HEK293 (cell line): ENCODE measurements around the gene UGT2B11.
"Not testable (repeated sequence)": the region's sequence is repeated elsewhere in the genome, so short reads cannot be mapped to it uniquely, and the experiment has no call there.

ENCODE experiments used
- CTCF ChIA-PET: fragments of 350-600 bp; formaldehyde crosslinking; extraction: SDS; loops from one replicate; lab custom pipeline; 2021; ENCODE audit warnings: antibody characterized with exemption; lab: Yijun Ruan, JAX
- POLR2A ChIA-PET: fragments of 300-600 bp; formaldehyde crosslinking; extraction: SDS; loops from one replicate; lab custom pipeline; 2020; ENCODE audit warnings: antibody characterized with exemption, inconsistent platforms; lab: Yijun Ruan, JAX
- H3K27ac ChIP-seq: fragments of 200-500 bp; sonication (Bioruptor generic); 2 replicates; pipeline ENCODE4 v1.5.1; 2014; ENCODE audit warnings: low read depth, low read length, control low read depth, inconsistent platforms; ENCODE audit errors: extremely low read depth
- H3K36me3 ChIP-seq, 2 experiments: fragments of 200-500 bp in 1 of 2; sonication (Bioruptor generic) in 1 of 2; 1 replicate in 1 of 2; 2 replicates in 1 of 2; pipeline ENCODE4 v1.5.1; 2014 to 2017; ENCODE audit warnings: inconsistent platforms in 2 of 2, low read length in 2 of 2; ENCODE audit not compliant: control insufficient read depth in 2 of 2, insufficient read depth in 1 of 2
- H3K4me1 ChIP-seq: fragments of 200-500 bp; sonication (Bioruptor generic); 2 replicates; pipeline ENCODE4 v1.5.1; 2014; ENCODE audit warnings: mild to moderate bottlenecking, low read length, inconsistent platforms; ENCODE audit not compliant: control insufficient read depth, insufficient read depth
- H3K4me3 ChIP-seq: 2 replicates; pipeline ENCODE4 v1.5.1; 2011; ENCODE audit warnings: low read depth, mild to moderate bottlenecking, control low read depth, low read length, moderate library complexity
- H3K9me3 ChIP-seq: fragments of 200-500 bp; sonication (Bioruptor generic); 2 replicates; pipeline ENCODE4 v1.5.1; 2014; ENCODE audit warnings: low read depth, low read length, inconsistent platforms; ENCODE audit not compliant: control insufficient read depth, insufficient read depth
- GLIS1 ChIP-seq: fragments of 450-650 bp; formaldehyde crosslinking; IDR thresholded peaks from 2 replicates; pipeline ENCODE4 v1.5.1; 2016; ENCODE audit warnings: missing biosample characterization, missing genetic modification characterization
- ZNF239 ChIP-seq: fragments of 450-650 bp; formaldehyde crosslinking; IDR thresholded peaks from 2 replicates; pipeline ENCODE4 v1.5.1; 2016; ENCODE audit warnings: missing biosample characterization, missing genetic modification characterization
- ZNF623 ChIP-seq: fragments of 450-650 bp; formaldehyde crosslinking; IDR thresholded peaks from 2 replicates; pipeline ENCODE4 v1.5.1; 2016; ENCODE audit warnings: missing biosample characterization, missing genetic modification characterization
- ZNF624 ChIP-seq: fragments of 450-650 bp; formaldehyde crosslinking; IDR thresholded peaks from 2 replicates; pipeline ENCODE4 v1.5.1; 2017; ENCODE audit warnings: missing biosample characterization, missing genetic modification characterization
- TF ChIP-seq, protein P1 (sequence below): fragments of 450-650 bp; IDR thresholded peaks from 2 replicates; pipeline ENCODE4 v1.5.1; 2018; ENCODE audit warnings: missing biosample characterization, missing genetic modification characterization

The UGT2B11 gene

DNA sequence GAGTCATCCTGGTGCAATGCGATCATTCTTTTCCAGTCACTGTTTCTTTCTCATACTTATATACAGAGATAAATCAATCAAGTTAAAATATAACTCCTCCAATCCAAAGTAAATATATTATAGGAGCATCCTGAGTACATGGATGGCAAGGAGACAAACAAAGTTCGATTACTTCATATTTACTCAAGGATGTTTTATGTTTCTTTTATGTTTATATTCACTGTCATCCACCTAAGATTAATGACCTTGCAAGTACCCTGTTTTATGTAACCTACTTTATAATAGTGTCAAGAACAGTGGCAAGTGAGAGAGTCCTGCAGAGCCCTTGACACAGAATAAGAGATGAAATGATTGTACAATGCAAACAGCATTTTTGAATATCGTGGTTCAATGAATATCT lies at the start of gene UGT2B11:
Gene UGT2B11, minus strand, starts transcription at position 33 of the 400 bp plus-strand sequence. Its CDS starts 26 bp downstream, at position 7.
- Histone ChIP-seq H3K36me3 (no peaks in the 10 kb centered on the region), H3K4me1 (no peaks in the 10 kb centered on the region), H3K9me3 (no peaks in the 10 kb centered on the region), H3K4me3 (no peak within 1 kb of the TSS), H3K27ac (no peak within 1 kb of the TSS)
- no peak for TF ChIP-seq ZNF239 (tag by site-specific recombination)
- TF ChIP-seq, protein P1, sequence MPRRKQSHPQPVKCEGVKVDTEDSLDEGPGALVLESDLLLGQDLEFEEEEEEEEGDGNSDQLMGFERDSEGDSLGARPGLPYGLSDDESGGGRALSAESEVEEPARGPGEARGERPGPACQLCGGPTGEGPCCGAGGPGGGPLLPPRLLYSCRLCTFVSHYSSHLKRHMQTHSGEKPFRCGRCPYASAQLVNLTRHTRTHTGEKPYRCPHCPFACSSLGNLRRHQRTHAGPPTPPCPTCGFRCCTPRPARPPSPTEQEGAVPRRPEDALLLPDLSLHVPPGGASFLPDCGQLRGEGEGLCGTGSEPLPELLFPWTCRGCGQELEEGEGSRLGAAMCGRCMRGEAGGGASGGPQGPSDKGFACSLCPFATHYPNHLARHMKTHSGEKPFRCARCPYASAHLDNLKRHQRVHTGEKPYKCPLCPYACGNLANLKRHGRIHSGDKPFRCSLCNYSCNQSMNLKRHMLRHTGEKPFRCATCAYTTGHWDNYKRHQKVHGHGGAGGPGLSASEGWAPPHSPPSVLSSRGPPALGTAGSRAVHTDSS (tag by site-specific recombination), result no peak
- no peak for TF ChIP-seq ZNF623
- TF ChIP-seq ZNF624, result no peak
- TF ChIP-seq GLIS1 (tag by site-specific recombination), result no peak
- ChIA-PET POLR2A (no interaction called here), CTCF (no interaction called here)

DNA sequence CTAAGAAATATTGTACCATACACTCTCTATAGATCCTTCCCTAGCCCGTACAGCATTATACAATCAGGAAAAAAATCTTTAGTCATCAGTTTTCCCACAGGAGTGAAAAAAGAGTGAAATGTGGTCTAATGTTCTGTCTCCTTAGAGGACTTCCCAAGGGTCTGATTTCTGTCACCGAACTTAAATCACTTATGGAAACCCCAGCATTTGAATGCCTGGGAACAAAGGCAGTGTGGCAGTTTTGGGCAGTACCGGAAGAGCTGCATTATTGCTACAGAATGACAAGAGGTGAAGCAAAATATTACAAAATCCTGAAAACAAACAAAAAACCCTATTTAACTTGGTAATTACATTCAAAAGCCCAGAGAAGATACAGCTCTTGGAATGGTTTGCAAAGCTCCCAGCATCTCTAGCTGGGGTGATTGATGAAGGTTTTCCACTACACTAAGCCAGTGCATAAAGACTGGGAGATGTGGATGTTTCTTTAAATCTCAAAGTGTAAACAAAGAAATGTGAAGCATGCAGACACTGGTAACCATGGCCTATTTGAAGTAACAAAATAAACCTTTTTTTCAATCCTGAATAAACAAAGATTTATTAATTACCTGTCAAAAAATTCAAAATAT lies 38.7 kb upstream of the UGT2B11 start:
- H3K9me3 ChIP-seq, H3K27ac ChIP-seq, POLR2A ChIA-PET, H3K4me1 ChIP-seq, H3K36me3 ChIP-seq, CTCF ChIA-PET, H3K4me3 ChIP-seq: not testable (repeated sequence)

DNA sequence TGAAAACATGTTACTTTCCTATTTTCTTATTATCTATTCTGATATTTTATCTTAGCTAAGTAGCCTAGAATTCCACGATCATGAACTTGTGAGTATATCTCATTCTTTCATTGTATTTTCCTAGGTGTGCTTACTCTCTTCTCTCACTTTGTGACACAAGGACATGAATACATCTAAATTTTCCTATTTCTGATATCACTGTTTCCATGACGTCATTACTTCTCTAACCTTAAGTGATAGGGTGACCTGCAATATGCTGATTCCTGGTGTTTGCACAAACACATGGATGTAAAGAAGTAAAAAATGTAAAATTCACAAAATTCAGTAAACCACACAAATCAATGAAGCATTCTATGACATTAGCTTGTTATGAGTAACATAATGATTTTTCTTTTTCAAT lies 36.3 kb upstream of the UGT2B11 start:
- H3K4me3 ChIP-seq, H3K4me1 ChIP-seq, H3K27ac ChIP-seq, H3K36me3 ChIP-seq, H3K9me3 ChIP-seq, CTCF ChIA-PET, POLR2A ChIA-PET: not testable (repeated sequence)

DNA sequence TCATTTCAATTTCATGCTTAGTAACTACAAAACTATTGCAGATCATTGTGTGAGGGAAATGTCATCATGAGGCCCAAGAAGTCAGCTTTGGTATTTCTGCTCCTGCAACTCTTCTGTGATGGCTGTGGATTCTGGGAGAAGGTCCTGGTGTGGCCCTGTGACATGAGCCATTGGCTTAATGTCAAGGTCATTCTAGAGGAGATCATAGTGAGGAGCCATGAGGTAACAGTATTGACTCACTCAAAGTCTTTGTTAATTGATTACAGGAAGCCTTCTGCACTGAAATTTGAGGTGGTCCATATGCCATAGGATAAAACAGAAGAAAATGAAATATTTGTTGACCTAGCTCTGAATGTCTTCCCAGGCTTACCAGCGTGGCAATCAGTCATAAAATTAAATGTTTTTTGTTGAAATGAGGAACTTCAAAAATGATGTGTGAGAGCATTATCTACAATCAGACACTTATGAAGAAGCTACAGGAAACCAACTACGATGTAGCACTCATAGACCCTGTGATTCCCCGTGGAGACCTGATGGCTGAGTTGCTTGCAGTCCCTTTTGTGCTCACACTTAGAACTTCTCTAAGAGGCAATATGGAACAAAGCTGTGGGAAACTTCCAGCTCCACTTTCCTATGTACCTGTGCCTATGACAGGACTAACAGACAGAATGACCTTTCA lies 28.2 kb upstream of the UGT2B11 start:
- CTCF ChIA-PET, result not testable (repeated sequence)

DNA sequence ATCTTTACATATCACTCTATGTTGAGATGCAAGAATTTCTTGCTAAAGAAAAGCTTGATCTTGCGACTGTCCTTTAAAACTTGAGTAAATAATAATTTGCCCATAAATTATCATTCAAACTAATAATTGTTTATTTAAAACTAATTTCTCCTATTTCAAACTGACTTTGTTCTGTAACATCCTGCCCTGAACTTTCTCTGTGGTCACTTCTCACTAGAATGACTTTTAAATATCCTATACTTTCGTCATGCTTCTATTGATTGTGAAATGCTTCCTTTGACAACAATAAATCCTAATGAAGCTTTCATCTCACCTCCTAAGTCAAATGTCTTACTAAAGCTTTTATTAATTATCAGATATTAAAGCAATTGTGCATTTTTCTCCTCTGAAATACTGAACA lies 27.2 kb upstream of the UGT2B11 start:
- H3K4me3 ChIP-seq, H3K27ac ChIP-seq, POLR2A ChIA-PET, H3K9me3 ChIP-seq, CTCF ChIA-PET, H3K4me1 ChIP-seq, H3K36me3 ChIP-seq: not testable (repeated sequence)

More for the DNA sequence above, 28.2 kb upstream of the UGT2B11 start:
- H3K4me3 ChIP-seq, H3K27ac ChIP-seq, H3K4me1 ChIP-seq, POLR2A ChIA-PET, H3K9me3 ChIP-seq, H3K36me3 ChIP-seq: not testable (repeated sequence)

DNA sequence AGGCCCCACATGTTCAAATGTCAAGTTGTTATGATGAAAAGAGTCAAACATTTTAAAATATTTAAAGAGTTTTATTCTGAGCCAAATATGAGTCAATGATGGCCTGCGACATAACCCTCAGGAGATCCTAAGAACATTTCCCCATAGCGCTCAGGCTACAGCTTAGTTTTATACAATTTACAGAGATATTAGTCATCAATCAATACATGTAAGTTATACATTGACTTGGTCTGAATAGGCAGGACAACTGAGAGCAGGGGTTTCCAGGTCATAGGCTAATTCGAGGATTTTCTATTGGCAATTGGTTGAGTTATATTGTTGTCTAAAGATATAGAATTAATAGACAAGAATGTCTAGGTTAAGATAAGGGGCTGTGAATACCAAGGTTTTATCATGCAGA lies 26.2 kb upstream of the UGT2B11 start:
- CTCF ChIA-PET, H3K36me3 ChIP-seq, H3K4me1 ChIP-seq, H3K4me3 ChIP-seq, POLR2A ChIA-PET, H3K9me3 ChIP-seq, H3K27ac ChIP-seq: not testable (repeated sequence)
